ENCODE data around the gene TDRD7.

GRCh38 chr9:97505845-97506244 lies 93.9 kb downstream of the TDRD7 start:
- TF ChIP-seq EZH2 (IDR thresholded peaks at IDR 0.05; ENCODE audit: borderline replicate concordance) = no peak
- TF ChIP-seq CTCF (IDR thresholded peaks at IDR 0.05; ENCODE audit: poor library complexity) = no peak

All from hepatocyte (in vitro differentiated cells).